G401 (cell line): ENCODE results near the gene TSPAN33. TPM values are rescaled to one million over a fixed set of nuclear protein-coding genes. Genes with fewer than 3 reads are reported as not detected.
"Not testable (repeated sequence)": the region's sequence is repeated elsewhere in the genome, so short reads cannot be mapped to it uniquely, and the experiment has no call there.

Experiments
- DNase-seq: peaks from one replicate; pipeline ENCODE4 v3.0.0-alpha.2; 2015; ENCODE audit warnings: low spot score
- in situ Hi-C: cut with HindIII; loops from 2 replicates; pipeline ENCODE4 v1.10.0; 2016; ENCODE audit warnings: low sequenced_read_pairs, mixed read lengths
- total RNA-seq: library from RNA; depleted of rRNA; stranded (reverse); fragments of >200 nt; shearing (Covaris generic); gene quantifications from 2 replicates; pipeline ENCODE4 v1.2.3, GENCODE V29; 2014

TSPAN33 gene
- total RNA-seq, 1 experiment from 2014 or later: 35.8 TPM

- no peak for DNase-seq
- in situ Hi-C loops: no loop called here
Measured at GRCh38 chr7:129202058-129202777, 57.7 kb downstream of the TSPAN33 start.

GRCh38 chr7:129203050-129203741, 58.7 kb downstream of the TSPAN33 start:
- no peak for DNase-seq
- in situ Hi-C loops: no loop called here

- in situ Hi-C loops: no loop called here
- no peak for DNase-seq
Measured at GRCh38 chr7:129205126-129205818, 60.8 kb downstream of the TSPAN33 start.

GRCh38 chr7:129205987-129206785, 61.7 kb downstream of the TSPAN33 start:
- in situ Hi-C loops: no loop called here
- no peak for DNase-seq

GRCh38 chr7:129208667-129209066, 64.2 kb downstream of the TSPAN33 start:
- DNase-seq: no peak
- in situ Hi-C loops: no loop called here

- no peak for DNase-seq
- in situ Hi-C loops: no loop called here
Measured at GRCh38 chr7:129209067-129209926, 64.8 kb downstream of the TSPAN33 start.

- peak; percentile 82 for DNase-seq
- in situ Hi-C loops: no loop called here
Measured at GRCh38 chr7:129210256-129210988, 65.9 kb downstream of the TSPAN33 start.

GRCh38 chr7:129210989-129211312, 66.4 kb downstream of the TSPAN33 start:
- in situ Hi-C loops: no loop called here

GRCh38 chr7:129212126-129212525, 67.6 kb downstream of the TSPAN33 start:
- no peak for DNase-seq

More at GRCh38 chr7:129210989-129211312, 66.4 kb downstream of the TSPAN33 start:
- DNase-seq: no peak

GRCh38 chr7:129212596-129212995, 68.1 kb downstream of the TSPAN33 start:
- no peak for DNase-seq
- in situ Hi-C loops: no loop called here

More at GRCh38 chr7:129212126-129212525, 67.6 kb downstream of the TSPAN33 start:
- in situ Hi-C loops: no loop called here

GRCh38 chr7:129213828-129214227, 69.3 kb downstream of the TSPAN33 start:
- in situ Hi-C loops: no loop called here
- peak; percentile 28 for DNase-seq

GRCh38 chr7:129215691-129216090, 71.2 kb downstream of the TSPAN33 start:
- in situ Hi-C loops: not testable (repeated sequence)

GRCh38 chr7:129216101-129216715, 71.7 kb downstream of the TSPAN33 start:
- in situ Hi-C loops, DNase-seq: not testable (repeated sequence)

More at GRCh38 chr7:129215691-129216090, 71.2 kb downstream of the TSPAN33 start:
- DNase-seq: not testable (repeated sequence)

- in situ Hi-C loops, DNase-seq: not testable (repeated sequence)
Measured at GRCh38 chr7:129216821-129217416, 72.4 kb downstream of the TSPAN33 start.

GRCh38 chr7:129218514-129219062, 74.1 kb downstream of the TSPAN33 start:
- in situ Hi-C loops: no loop called here

GRCh38 chr7:129219166-129219565, 74.7 kb downstream of the TSPAN33 start:
- in situ Hi-C loops, DNase-seq: not testable (repeated sequence)

More at GRCh38 chr7:129218514-129219062, 74.1 kb downstream of the TSPAN33 start:
- peak; percentile 86 for DNase-seq
